GM23338 (cell line): ENCODE data around the gene PTPN21.

ENCODE experiments used
- CREB1 ChIP-seq: fragments of 250-450 bp; sonication (Bioruptor Pico); IDR thresholded peaks from 2 replicates; pipeline ENCODE4 v1.5.0; 2020; ENCODE audit warnings: low read depth, mild to moderate bottlenecking, moderate library complexity
- EZH2 ChIP-seq: fragments of 200-600 bp; sonication (generic); IDR thresholded peaks from one replicate; pipeline ENCODE4 v1.8.0; 2017; ENCODE audit warnings: antibody characterized with exemption, mild to moderate bottlenecking, low read depth; ENCODE audit not compliant: unreplicated experiment
- EZH2phosphoT487 ChIP-seq: fragments of 200-600 bp; sonication (generic); IDR thresholded peaks from one replicate; pipeline ENCODE4 v1.8.1; 2018; ENCODE audit warnings: antibody characterized with exemption; ENCODE audit not compliant: unreplicated experiment
- JUNB ChIP-seq: IDR thresholded peaks from one replicate; pipeline ENCODE4 v1.6.1; 2016; ENCODE audit warnings: antibody characterized with exemption; ENCODE audit not compliant: unreplicated experiment
- POLR2AphosphoS5 ChIP-seq: IDR thresholded peaks from 2 replicates; pipeline ENCODE4 v1.6.1; 2016; ENCODE audit warnings: antibody characterized with exemption, low read depth
- STAT1 ChIP-seq: IDR thresholded peaks from one replicate; pipeline ENCODE4 v1.6.1; 2016; ENCODE audit warnings: antibody characterized with exemption; ENCODE audit not compliant: unreplicated experiment
- ZNF114 ChIP-seq: fragments of 250-450 bp; sonication (Bioruptor Pico); IDR thresholded peaks from 2 replicates; pipeline ENCODE4 v1.5.0; 2020; ENCODE audit warnings: mild to moderate bottlenecking, moderate library complexity
- ZNF331 ChIP-seq: fragments of 250-450 bp; sonication (Bioruptor Pico); IDR thresholded peaks from 2 replicates; pipeline ENCODE4 v1.5.0; 2020; ENCODE audit warnings: low read depth, mild to moderate bottlenecking, moderate library complexity
- TF ChIP-seq, protein P1 (sequence below), 2 experiments: fragments of 200-600 bp in 1 of 2; sonication (generic) in 1 of 2; conservative IDR thresholded peaks; 2 replicates each; pipeline versions ENCODE4 v1.5.1 to v1.6.1; 2016 to 2017; ENCODE audit warnings: antibody characterized with exemption in 2 of 2, low read depth in 2 of 2, mild to moderate bottlenecking in 2 of 2, moderate library complexity in 1 of 2
- TF ChIP-seq, protein P2 (sequence below): IDR thresholded peaks from one replicate; pipeline ENCODE4 v1.6.1; 2018; ENCODE audit warnings: antibody characterized with exemption; ENCODE audit not compliant: unreplicated experiment
- TF ChIP-seq, protein P3 (sequence below): IDR thresholded peaks from 2 replicates; pipeline ENCODE4 v1.6.1; 2016; ENCODE audit warnings: antibody characterized with exemption
- TF ChIP-seq, protein P4 (sequence below): fragments of 250-450 bp; sonication (Bioruptor Pico); IDR thresholded peaks from 2 replicates; pipeline ENCODE4 v1.5.0; 2020; ENCODE audit warnings: mild to moderate bottlenecking, moderate library complexity

DNA sequence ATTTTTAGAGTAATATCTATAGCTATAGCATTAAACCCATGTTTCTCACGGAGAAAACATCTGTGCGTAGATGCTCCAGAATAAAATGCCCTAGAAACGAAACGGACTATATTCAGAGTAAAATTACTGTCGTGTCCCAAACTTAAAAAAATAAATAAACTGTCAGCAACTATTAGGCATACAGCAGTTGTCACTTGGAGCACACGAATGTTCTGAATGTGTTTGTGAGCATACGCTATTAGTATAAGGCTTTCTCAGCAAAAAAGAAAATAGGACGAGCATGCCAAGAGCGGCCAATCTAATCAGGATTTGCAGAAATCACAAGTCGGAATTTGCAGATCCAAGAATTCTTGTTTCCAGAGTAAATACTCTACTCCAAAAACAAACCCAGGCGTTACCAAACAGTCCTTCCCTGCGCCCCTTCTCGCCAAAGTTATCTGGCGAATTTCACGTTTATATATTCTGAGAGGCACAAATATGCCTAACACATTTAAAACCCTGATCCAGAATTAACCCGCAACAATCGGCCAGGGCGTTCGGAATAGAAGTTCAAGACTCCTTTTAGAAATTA lies 836 bp downstream of the PTPN21 start:
- TF ChIP-seq, protein P1, sequence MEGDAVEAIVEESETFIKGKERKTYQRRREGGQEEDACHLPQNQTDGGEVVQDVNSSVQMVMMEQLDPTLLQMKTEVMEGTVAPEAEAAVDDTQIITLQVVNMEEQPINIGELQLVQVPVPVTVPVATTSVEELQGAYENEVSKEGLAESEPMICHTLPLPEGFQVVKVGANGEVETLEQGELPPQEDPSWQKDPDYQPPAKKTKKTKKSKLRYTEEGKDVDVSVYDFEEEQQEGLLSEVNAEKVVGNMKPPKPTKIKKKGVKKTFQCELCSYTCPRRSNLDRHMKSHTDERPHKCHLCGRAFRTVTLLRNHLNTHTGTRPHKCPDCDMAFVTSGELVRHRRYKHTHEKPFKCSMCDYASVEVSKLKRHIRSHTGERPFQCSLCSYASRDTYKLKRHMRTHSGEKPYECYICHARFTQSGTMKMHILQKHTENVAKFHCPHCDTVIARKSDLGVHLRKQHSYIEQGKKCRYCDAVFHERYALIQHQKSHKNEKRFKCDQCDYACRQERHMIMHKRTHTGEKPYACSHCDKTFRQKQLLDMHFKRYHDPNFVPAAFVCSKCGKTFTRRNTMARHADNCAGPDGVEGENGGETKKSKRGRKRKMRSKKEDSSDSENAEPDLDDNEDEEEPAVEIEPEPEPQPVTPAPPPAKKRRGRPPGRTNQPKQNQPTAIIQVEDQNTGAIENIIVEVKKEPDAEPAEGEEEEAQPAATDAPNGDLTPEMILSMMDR (conservative IDR thresholded peaks at IDR 0.05; ENCODE audit: low read depth in 2 of 2): no peak
- TF ChIP-seq JUNB (no peak), POLR2AphosphoS5 (no peak), ZNF331 (no peak), EZH2phosphoT487 (no peak), CREB1 (no peak), EZH2 (no peak), STAT1 (no peak), ZNF114 (no peak)
- TF ChIP-seq, protein P2, sequence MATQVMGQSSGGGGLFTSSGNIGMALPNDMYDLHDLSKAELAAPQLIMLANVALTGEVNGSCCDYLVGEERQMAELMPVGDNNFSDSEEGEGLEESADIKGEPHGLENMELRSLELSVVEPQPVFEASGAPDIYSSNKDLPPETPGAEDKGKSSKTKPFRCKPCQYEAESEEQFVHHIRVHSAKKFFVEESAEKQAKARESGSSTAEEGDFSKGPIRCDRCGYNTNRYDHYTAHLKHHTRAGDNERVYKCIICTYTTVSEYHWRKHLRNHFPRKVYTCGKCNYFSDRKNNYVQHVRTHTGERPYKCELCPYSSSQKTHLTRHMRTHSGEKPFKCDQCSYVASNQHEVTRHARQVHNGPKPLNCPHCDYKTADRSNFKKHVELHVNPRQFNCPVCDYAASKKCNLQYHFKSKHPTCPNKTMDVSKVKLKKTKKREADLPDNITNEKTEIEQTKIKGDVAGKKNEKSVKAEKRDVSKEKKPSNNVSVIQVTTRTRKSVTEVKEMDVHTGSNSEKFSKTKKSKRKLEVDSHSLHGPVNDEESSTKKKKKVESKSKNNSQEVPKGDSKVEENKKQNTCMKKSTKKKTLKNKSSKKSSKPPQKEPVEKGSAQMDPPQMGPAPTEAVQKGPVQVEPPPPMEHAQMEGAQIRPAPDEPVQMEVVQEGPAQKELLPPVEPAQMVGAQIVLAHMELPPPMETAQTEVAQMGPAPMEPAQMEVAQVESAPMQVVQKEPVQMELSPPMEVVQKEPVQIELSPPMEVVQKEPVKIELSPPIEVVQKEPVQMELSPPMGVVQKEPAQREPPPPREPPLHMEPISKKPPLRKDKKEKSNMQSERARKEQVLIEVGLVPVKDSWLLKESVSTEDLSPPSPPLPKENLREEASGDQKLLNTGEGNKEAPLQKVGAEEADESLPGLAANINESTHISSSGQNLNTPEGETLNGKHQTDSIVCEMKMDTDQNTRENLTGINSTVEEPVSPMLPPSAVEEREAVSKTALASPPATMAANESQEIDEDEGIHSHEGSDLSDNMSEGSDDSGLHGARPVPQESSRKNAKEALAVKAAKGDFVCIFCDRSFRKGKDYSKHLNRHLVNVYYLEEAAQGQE: no peak
- TF ChIP-seq, protein P3, sequence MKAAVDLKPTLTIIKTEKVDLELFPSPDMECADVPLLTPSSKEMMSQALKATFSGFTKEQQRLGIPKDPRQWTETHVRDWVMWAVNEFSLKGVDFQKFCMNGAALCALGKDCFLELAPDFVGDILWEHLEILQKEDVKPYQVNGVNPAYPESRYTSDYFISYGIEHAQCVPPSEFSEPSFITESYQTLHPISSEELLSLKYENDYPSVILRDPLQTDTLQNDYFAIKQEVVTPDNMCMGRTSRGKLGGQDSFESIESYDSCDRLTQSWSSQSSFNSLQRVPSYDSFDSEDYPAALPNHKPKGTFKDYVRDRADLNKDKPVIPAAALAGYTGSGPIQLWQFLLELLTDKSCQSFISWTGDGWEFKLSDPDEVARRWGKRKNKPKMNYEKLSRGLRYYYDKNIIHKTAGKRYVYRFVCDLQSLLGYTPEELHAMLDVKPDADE: no peak
- TF ChIP-seq, protein P4, sequence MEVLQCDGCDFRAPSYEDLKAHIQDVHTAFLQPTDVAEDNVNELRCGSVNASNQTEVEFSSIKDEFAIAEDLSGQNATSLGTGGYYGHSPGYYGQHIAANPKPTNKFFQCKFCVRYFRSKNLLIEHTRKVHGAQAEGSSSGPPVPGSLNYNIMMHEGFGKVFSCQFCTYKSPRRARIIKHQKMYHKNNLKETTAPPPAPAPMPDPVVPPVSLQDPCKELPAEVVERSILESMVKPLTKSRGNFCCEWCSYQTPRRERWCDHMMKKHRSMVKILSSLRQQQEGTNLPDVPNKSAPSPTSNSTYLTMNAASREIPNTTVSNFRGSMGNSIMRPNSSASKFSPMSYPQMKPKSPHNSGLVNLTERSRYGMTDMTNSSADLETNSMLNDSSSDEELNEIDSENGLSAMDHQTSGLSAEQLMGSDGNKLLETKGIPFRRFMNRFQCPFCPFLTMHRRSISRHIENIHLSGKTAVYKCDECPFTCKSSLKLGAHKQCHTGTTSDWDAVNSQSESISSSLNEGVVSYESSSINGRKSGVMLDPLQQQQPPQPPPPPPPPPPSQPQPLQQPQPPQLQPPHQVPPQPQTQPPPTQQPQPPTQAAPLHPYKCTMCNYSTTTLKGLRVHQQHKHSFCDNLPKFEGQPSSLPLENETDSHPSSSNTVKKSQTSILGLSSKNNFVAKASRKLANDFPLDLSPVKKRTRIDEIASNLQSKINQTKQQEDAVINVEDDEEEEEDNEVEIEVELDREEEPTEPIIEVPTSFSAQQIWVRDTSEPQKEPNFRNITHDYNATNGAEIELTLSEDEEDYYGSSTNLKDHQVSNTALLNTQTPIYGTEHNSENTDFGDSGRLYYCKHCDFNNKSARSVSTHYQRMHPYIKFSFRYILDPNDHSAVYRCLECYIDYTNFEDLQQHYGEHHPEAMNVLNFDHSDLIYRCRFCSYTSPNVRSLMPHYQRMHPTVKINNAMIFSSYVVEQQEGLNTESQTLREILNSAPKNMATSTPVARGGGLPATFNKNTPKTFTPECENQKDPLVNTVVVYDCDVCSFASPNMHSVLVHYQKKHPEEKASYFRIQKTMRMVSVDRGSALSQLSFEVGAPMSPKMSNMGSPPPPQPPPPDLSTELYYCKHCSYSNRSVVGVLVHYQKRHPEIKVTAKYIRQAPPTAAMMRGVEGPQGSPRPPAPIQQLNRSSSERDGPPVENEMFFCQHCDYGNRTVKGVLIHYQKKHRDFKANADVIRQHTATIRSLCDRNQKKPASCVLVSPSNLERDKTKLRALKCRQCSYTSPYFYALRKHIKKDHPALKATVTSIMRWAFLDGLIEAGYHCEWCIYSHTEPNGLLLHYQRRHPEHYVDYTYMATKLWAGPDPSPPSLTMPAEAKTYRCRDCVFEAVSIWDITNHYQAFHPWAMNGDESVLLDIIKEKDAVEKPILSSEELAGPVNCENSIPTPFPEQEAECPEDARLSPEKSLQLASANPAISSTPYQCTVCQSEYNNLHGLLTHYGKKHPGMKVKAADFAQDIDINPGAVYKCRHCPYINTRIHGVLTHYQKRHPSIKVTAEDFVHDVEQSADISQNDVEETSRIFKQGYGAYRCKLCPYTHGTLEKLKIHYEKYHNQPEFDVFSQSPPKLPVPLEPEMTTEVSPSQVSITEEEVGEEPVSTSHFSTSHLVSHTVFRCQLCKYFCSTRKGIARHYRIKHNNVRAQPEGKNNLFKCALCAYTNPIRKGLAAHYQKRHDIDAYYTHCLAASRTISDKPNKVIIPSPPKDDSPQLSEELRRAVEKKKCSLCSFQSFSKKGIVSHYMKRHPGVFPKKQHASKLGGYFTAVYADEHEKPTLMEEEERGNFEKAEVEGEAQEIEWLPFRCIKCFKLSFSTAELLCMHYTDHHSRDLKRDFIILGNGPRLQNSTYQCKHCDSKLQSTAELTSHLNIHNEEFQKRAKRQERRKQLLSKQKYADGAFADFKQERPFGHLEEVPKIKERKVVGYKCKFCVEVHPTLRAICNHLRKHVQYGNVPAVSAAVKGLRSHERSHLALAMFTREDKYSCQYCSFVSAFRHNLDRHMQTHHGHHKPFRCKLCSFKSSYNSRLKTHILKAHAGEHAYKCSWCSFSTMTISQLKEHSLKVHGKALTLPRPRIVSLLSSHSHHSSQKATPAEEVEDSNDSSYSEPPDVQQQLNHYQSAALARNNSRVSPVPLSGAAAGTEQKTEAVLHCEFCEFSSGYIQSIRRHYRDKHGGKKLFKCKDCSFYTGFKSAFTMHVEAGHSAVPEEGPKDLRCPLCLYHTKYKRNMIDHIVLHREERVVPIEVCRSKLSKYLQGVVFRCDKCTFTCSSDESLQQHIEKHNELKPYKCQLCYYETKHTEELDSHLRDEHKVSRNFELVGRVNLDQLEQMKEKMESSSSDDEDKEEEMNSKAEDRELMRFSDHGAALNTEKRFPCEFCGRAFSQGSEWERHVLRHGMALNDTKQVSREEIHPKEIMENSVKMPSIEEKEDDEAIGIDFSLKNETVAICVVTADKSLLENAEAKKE (CRISPR knock-in tag): no peak
